Globus pallidus (tissue), 1 donor: ENCODE results near the gene DNAJC27.
A peak's percentile ranks its signal among the peaks of the same experiment; 100 is the strongest.

Source experiments
- DNase-seq: peaks from one replicate; pipeline ENCODE4 v3.0.0-alpha.2; 2015; ENCODE audit warnings: low spot score

The DNAJC27 gene

GRCh38 chr2:24925815-24926214, 45.9 kb downstream of the DNAJC27 start:
- no peak for DNase-seq

GRCh38 chr2:24924732-24925131, 47.0 kb downstream of the DNAJC27 start:
- no peak for DNase-seq

GRCh38 chr2:24924266-24924665, 47.5 kb downstream of the DNAJC27 start:
- no peak for DNase-seq

- no peak for DNase-seq
Observed at GRCh38 chr2:24923106-24923505, 48.6 kb downstream of the DNAJC27 start.

- no peak for DNase-seq
Observed at GRCh38 chr2:24922556-24922955, 49.2 kb downstream of the DNAJC27 start.

GRCh38 chr2:24920809-24921441, 50.8 kb downstream of the DNAJC27 start:
- no peak for DNase-seq

GRCh38 chr2:24920098-24920808, 51.5 kb downstream of the DNAJC27 start, which contains the start of gene ADCY3:
Gene ADCY3, minus strand, starts transcription at chr2:24920237. Its CDS starts 1,250 bp downstream, at chr2:24918987.
- peak; percentile 63 for DNase-seq

- DNase-seq, result no peak
Observed at GRCh38 chr2:24919506-24920097, 52.2 kb downstream of the DNAJC27 start.

- DNase-seq, result no peak
Observed at GRCh38 chr2:24919037-24919505, 52.7 kb downstream of the DNAJC27 start.

GRCh38 chr2:24918326-24919036, 53.3 kb downstream of the DNAJC27 start:
- DNase-seq, result no peak

GRCh38 chr2:24917731-24918325, 53.9 kb downstream of the DNAJC27 start:
- DNase-seq, result no peak

- no peak for DNase-seq
Observed at GRCh38 chr2:24917086-24917485, 54.7 kb downstream of the DNAJC27 start.

GRCh38 chr2:24915796-24916195, 56.0 kb downstream of the DNAJC27 start:
- DNase-seq, result no peak

GRCh38 chr2:24915175-24915574, 56.6 kb downstream of the DNAJC27 start:
- no peak for DNase-seq

- DNase-seq, result no peak
Observed at GRCh38 chr2:24914713-24915112, 57.0 kb downstream of the DNAJC27 start.

- no peak for DNase-seq
Observed at GRCh38 chr2:24913911-24914310, 57.8 kb downstream of the DNAJC27 start.

GRCh38 chr2:24912986-24913385, 58.8 kb downstream of the DNAJC27 start:
- DNase-seq, result no peak

- DNase-seq, result no peak
Observed at GRCh38 chr2:24912523-24912922, 59.2 kb downstream of the DNAJC27 start.

GRCh38 chr2:24910245-24910644, 61.5 kb downstream of the DNAJC27 start:
- no peak for DNase-seq

GRCh38 chr2:24909555-24910177, 62.1 kb downstream of the DNAJC27 start:
- no peak for DNase-seq

- DNase-seq, result no peak
Observed at GRCh38 chr2:24908461-24908901, 63.3 kb downstream of the DNAJC27 start.

GRCh38 chr2:24907116-24907515, 64.6 kb downstream of the DNAJC27 start:
- no peak for DNase-seq
